Keratinocyte (primary cell): ENCODE data around the gene SULT2B1.

Experiments used
- EZH2 ChIP-seq: IDR thresholded peaks from one replicate; pipeline ENCODE4 v1.6.1; 2012; ENCODE audit warnings: inconsistent platforms, mild to moderate bottlenecking, low read length, moderate library complexity
- TF ChIP-seq, protein P1 (sequence below), 3 experiments: IDR thresholded peaks in 1 of 3; conservative IDR thresholded peaks in 1 of 3; optimal IDR thresholded peaks in 1 of 3; 2 replicates in 2 of 3; 3 replicates in 1 of 3; pipeline versions ENCODE3 to v1.5.1; 2011; ENCODE audit warnings: low read length in 3 of 3, mild to moderate bottlenecking in 3 of 3, moderate library complexity in 2 of 3, control low read depth in 1 of 3, inconsistent platforms in 1 of 3; ENCODE audit not compliant: insufficient read depth in 2 of 3; ENCODE audit errors: extremely low read depth in 1 of 3

DNA sequence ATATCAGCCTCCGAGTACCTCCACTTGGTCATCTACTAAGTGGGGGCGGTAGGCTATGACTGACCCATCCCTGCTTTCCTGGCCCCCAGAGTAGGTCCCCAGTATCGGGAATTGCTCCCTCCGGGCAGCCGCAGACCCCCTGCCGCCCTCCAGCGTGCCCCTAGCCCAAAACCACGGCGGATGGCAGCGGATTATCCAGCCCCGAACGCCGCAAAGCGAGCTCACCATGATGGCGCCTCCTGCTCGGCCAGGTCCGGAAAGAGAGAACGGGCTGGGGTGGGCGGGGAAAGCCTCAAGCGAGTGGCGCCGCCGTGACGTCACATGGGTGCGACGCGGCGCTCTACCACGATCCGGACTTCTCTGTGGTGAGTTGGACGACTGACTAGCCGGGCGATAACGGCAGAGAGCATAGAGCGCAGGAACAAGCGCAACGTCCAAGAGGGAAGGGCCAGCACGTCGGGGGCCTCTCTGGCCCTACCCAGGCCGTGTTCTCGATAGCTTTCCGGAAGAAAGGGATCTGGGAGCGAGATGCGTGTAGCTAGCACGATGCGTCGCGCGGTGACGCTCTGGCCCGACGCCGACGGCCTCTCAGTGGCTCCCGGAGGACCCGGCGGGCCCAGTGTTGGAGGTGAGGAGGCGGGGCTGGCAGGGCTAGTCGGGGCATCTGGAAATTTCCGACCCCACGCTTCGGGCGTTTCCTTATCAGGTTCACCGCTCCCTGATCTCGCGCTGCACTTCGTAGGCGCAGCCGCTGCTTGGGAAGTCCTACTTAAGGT is 67.1 kb downstream of the SULT2B1 start, which contains the start of the genes RPL18 and SPHK2:
- TF ChIP-seq, protein P1, sequence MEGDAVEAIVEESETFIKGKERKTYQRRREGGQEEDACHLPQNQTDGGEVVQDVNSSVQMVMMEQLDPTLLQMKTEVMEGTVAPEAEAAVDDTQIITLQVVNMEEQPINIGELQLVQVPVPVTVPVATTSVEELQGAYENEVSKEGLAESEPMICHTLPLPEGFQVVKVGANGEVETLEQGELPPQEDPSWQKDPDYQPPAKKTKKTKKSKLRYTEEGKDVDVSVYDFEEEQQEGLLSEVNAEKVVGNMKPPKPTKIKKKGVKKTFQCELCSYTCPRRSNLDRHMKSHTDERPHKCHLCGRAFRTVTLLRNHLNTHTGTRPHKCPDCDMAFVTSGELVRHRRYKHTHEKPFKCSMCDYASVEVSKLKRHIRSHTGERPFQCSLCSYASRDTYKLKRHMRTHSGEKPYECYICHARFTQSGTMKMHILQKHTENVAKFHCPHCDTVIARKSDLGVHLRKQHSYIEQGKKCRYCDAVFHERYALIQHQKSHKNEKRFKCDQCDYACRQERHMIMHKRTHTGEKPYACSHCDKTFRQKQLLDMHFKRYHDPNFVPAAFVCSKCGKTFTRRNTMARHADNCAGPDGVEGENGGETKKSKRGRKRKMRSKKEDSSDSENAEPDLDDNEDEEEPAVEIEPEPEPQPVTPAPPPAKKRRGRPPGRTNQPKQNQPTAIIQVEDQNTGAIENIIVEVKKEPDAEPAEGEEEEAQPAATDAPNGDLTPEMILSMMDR (optimal IDR thresholded peaks at IDR 0.05 in 1 of 3, IDR thresholded peaks at IDR 0.05 in 1 of 3, conservative IDR thresholded peaks at IDR 0.05 in 1 of 3; ENCODE audit: extremely low read depth in 1 of 3, insufficient read depth in 2 of 3, low read length in 3 of 3) = no peak
- no peak for TF ChIP-seq EZH2
